GM21528 (cell line): ENCODE data around the gene MAP3K5.

ENCODE experiments used
- ATAC-seq: cut with Tn5 transposase; IDR thresholded peaks from one replicate; pipeline ENCODE4 v1.9.1; 2021; ENCODE audit warnings: mild to moderate bottlenecking, moderate library complexity; ENCODE audit not compliant: unreplicated experiment, low FRiP score

The MAP3K5 gene

GRCh38 chr6:136655239-136656014, 136.8 kb downstream of the MAP3K5 start:
- no peak for ATAC-seq

DNA sequence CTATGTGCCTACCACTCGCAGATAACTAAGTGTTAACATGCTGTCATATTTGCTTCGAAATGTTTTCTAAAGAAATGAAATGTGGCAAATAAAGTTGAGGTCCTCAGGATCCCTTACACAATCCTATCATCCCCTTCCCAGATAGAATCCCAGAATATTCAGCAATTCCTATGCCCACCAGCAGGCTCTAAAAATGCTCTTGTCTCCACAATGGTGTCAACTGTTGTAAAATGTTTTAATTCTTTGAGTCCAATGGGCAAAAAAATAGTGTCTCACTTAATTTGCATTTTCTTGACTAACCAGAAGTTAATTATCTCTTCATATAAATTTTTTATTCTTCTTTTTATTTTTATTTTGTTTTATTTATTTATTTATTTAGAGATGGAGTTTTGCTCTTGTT, 138.2 kb downstream of the MAP3K5 start:
- ATAC-seq: no peak

DNA sequence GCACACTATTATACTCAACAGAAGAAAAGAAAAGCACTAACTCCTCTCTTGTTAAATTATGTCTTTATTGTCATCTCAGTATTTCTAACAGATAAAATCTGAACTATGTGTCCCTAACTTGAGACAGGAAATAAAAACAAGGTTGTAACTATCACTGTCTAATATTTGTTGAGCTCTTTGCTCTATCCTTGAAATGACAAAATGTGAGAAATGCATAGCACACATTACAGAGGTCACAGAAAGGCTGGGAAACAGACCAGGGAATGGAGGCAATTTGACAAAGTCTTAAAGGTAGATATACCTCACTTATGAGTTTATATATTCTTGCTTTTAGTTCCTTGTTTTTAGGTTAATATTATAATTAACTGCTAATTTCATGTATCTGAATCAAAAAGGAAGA, 139.6 kb downstream of the MAP3K5 start:
- no peak for ATAC-seq

- no peak for ATAC-seq
Measured at GRCh38 chr6:136651982-136652381, 140.3 kb downstream of the MAP3K5 start.

DNA sequence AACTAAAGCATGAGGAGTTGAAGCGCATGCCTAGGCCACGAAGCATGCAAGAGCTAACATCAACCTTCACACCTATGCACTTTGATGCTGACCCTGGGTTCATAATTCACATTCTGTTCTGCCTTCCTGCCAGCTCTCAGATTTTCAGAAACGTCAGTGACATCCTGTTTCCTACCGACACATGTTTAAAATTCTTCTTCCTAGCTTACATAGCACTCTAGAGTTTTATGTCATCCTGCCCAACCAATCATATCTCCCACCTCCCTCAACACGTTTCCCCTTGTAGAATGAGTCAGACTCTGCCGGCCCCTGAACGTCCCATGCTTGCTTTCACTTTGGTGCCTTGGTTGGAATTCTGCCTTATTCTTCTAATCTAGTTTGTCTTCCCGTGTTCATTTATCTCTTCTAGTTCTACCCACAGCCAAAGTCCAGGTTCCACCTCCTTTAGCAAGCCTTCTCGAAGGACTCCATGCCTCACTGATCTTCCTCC, 144.9 kb downstream of the MAP3K5 start:
- ATAC-seq: no peak

DNA sequence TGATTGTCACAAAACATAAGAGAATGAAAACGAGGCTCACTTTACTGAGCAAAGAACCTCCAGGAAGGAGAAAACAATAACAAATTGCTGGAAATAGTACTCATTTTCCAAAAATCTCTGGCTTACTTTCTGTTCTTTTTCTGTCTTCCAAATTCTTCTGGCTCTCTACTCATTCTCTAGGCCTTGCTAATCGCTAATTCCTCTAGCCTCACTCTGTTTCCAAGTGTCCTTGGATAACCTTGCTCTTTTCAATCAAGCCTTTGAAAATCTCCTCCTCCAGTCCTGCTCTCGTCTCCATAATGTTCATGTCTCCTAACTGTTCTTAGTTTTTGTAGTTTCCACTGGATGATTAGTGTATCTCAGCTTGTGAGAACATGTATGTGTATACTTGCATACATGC, 145.9 kb downstream of the MAP3K5 start:
- no peak for ATAC-seq

DNA sequence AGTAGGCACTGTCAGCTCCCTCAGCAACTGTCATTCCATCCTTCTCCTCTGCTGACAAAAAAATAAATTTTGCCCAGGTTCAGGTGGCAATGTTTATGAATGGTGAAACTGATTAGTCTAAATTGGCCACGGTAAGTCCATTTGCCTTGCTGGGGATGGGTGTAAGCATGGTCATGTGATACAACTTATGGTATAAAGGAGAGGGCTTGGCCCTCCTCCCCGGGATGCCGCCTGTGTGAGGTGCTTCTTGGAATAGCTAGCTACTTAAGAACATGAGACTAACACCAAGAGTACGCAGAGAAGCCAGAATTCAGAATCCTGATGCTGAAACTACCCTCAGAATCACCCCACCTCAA, 147.7 kb downstream of the MAP3K5 start:
- no peak for ATAC-seq

DNA sequence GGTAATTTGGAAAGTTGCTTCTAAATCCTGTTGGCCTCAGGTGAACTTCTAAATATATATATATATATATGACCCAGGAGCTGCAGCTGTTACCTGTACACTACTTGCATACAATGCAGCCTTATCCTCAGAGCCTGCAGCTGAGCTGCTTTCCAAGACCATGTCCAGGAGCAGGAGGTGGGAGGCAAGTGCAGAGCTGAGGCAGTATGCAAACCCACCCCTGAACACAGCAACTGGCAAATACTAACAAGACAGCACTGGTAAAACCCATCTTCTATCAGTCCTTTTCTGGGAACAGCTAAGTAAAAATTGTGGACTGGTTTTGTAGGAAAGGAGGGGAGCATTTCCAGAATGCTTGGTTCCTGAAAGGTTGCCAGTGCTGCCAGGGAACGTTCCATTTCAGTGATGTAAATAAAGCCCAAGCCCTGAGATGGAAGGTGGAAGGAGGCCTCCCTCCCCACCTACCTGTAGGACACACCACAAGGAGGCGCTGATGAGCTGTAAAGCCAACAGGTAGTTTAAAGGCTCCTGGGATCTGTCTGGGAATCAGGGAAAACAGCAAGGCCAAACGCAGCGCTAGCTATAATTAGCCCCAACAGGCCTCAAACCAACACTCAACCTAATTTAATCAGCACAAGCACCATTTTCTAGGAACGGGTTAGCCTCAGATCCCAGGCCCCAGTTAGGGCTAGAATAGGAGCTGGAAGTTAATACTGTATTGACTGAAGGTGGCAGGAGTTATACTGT, 148.3 kb downstream of the MAP3K5 start:
- ATAC-seq: no peak

DNA sequence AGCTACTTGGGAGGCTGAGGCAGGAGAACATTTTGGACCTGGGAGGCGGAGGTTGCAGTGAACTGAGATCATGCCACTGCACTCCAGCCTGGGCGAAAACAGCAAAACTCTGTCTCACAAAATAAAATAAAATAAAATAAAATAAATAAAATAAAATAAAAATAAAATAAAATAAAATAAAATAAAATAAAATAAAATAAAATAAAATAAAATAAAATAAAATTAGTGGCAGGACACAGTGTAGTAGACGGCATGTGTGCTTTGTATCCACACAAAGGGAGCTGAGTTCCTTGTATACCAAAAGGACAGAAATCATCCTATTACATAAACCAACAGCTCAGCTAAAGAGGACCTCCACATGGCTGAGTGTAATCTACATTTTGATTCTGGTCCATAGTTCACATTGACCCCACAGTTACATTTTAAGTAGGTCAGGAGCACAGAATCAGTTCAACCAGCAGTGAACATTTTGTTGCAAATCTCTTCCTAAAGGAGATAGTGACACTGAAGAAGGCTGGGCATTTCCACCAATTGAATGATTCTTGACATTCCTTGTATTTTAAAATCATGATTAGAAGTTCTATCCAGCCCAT, 150.3 kb downstream of the MAP3K5 start:
- no peak for ATAC-seq

DNA sequence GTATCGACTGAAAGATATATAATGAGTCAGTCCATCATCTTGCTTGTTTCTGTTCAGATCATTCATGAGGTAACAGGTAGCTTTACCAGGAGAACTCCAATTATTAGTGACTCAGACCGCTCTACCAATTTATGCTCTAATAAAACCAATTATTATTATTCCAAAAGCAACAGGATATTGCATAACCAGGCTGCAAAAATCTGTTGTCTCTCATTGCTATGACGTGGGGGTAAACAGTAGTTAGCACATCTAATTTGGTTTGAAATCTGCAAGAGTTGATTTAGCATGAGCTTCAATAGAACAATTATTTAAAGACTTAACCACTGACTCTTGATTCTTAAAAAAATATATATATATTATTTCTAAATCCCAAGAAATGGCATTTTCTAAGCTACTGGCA, 151.1 kb downstream of the MAP3K5 start:
- no peak for ATAC-seq

DNA sequence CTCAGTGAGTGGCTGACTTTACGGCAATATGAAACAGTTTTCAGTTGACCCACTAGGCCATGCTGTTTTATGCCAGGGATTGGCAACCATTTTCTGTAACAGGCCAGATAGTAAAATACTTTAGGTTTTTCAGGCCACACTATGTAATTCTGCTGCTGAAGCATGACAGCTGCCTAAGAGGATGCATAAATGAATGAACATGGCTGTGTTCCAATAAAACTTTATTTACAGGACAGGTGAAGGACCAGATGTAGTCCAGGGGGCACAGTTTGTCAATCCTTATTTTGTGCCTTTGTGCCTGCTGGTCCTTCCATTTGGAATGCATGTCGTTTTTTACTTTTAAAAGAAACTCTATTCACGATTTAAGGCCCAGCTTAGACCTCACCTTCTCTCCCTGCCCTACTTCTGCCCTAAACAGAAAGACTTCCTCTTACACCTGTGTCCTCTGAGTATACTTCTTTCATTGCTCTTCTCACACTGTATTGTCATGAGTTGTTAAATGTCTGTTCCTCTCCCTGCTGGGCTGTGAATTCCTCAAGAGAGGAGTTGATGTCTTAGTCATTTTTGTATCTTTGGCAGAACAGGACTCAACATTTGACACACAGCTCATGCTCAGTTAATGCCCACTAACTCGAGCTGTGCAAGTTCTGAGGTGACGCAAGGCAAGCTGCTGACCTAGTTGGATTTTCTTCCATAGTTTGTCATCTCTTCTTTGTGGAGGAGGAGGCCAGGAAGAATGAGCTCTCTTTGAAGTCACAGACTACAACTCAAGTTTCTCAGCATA, 152.0 kb downstream of the MAP3K5 start:
- ATAC-seq: no peak

GRCh38 chr6:136639702-136640101, 152.6 kb downstream of the MAP3K5 start:
- no peak for ATAC-seq

- ATAC-seq: no peak
Measured at GRCh38 chr6:136635615-136636014, 156.7 kb downstream of the MAP3K5 start.

DNA sequence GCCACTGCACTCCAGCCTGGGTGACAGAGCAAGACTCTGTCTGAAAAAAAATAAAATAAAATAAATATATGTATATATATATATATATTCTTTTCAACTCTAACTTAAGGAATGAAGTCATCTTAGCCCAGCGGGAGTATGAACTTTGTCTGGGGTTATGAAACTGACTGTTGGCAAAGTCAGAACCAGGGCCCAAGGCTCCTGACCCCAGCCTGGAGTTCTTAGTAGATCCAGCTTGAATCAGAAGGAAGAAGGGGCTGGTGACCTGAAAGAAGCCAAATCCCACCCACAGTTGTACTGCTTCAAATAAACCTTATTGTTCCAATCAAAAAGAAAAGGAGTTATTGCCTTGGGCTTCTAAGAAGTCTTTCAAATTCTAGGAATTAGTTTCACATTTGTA, 158.9 kb downstream of the MAP3K5 start:
- no peak for ATAC-seq

DNA sequence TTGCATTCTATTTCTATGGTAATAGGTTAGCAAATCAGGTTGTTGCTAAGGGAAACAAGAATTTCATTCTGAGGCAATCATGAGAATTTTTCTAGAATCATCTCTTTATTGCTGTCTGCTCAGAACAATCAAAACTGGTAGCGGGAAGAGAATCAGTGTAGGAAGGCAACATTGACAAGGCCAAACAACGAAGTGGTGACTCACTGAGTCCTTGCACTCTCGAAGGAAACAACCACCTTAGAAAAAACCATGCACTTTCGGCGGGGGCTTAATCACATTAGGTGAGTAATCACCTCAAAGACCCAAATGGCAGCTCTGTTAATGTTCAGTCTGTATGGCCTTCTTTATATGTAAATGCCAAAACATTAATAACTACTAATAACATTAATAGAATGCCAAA, 163.3 kb downstream of the MAP3K5 start:
- no peak for ATAC-seq

DNA sequence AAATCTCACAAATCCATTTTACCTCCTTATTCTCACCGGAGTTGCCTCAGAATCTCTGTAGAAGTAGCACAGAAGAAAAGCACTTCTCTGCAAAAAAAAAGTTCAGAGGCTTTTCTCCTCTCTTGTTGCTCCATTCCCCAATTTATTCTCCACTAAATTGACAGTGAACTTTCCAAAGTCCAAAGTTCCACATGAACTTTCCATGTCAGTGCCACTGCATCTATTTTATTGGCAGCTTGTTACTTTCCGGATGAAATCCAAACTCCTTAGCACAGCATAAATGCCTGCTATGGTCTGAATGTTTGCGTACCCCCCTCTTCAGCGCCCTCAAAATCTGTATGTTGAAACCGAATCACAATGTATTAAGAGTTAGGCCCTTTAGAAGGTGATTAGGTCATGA, 165.1 kb downstream of the MAP3K5 start:
- ATAC-seq: no peak

DNA sequence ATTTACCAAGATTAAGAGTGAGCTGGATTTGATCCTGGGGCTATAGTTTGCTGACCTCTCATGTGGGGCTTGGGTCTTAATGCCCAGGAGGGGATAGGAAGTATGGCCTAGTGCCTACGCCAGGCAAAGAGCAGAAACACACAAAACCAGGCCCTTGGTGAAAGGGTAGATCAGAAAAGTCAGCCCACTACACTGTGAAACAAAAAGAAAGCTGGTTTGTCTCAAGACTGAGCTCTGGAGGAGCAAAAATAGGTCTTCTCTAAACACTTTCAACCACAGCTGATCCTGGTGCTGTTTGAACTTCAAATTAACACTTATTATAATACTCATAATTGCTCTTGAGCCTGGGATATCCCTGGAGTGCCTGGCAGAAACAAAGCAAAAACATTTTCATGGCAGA, 167.0 kb downstream of the MAP3K5 start:
- ATAC-seq: no peak

GRCh38 chr6:136624347-136624746, 167.9 kb downstream of the MAP3K5 start:
- ATAC-seq: no peak

GRCh38 chr6:136618086-136618485, 174.2 kb downstream of the MAP3K5 start:
- no peak for ATAC-seq

- no peak for ATAC-seq
Measured at GRCh38 chr6:136616527-136616926, 175.8 kb downstream of the MAP3K5 start.

- no peak for ATAC-seq
Measured at GRCh38 chr6:136614994-136615393, 177.3 kb downstream of the MAP3K5 start.
